CD4-positive, alpha-beta T cell treated with Interleukin-4 for 4 hours (primary cell): ENCODE results near the gene MYO1C.
"Not testable (repeated sequence)": the region's sequence is repeated elsewhere in the genome, so short reads cannot be mapped to it uniquely, and the experiment has no call there.

Experiments
- DNase-seq: peaks from one replicate; pipeline ENCODE4 v3.0.0-alpha.2; 2020

Gene MYO1C

DNA sequence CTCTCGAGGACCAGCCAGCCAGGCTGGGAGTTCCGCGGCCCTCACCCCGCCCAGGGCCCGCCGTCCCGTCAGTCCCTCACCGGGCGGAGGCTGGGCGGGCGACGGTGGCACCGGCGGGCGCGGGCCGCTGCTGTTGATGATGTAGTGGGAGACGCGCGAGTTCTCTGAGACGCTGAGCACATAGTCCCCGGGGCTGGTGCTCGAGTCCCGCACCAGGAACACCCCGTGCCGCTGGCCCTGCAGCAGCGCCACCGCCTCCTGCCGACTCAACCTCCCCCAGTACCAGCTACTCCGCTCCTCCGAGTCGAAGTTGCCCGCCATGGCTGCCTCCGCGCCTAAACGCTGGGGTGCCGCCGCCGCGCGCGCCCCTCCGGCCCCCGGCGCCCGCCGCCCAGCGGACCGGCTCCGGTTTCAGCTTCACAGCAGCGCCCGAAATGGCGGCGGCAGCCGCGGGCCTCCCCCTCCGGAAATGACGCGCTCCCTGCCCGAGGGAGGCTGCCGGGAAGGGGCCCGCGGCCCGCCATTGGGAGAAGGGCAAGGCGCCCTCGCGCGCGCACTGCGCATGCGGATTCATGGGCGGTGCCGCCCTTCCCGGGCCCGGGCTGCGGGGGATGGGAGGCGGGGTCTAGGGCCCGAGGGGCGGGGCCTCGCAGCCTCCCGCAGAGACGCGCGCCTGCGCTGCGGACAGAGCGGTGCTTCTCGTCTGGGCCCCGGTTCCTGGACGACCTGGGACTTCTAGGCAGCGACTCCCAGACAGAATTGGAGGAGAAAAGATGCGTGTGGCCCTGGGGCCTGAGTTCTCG lies 36.5 kb downstream of the MYO1C start, which contains the start of gene CRK:
CRK (minus strand) TSS at position 436 of the 803 bp plus-strand sequence; CDS start at position 321, 115 bp downstream.
- peak; percentile 95 for DNase-seq

GRCh38 chr17:1455291-1455796 lies 37.1 kb downstream of the MYO1C start:
- DNase-seq = peak; percentile 20

DNA sequence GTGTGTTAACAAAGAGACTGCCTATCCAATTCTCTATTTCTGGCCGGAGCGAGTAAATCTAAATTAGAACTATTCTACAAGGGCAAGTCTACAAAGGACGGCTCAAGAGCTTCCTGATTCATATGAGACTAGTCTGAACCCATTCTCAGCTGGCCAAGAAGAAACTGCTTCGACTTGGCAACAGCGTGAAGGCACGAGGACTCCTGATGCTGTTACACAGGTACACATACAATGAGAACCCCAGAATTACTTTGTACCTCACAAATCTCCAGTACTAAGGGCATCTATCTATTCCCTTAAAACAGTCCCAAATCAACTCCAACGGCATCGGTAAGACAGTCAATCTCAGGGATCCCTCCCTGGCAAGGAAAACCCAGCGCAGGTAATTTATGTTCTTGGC lies 37.9 kb downstream of the MYO1C start:
- no peak for DNase-seq

DNA sequence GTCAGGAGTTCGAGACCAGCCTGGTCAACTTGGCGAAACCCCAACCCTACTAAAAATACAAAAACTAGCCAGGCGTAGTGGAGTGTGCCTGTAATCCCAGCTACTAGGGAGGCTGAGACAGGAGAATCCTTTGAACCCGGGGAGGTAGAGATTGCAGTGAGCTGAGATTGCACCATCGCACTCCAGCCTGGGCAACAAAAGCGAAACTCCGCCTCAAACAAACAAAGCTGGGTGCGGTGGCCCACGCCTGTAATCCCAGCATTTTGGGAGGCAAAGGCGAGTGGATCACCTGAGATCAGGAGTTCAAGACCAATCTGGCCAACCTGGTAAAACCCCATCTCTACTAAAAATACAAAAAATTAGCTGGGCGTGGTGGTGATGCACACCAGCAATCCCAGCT lies 38.8 kb downstream of the MYO1C start:
- not testable (repeated sequence) for DNase-seq

GRCh38 chr17:1452836-1453235 lies 39.6 kb downstream of the MYO1C start:
- no peak for DNase-seq

DNA sequence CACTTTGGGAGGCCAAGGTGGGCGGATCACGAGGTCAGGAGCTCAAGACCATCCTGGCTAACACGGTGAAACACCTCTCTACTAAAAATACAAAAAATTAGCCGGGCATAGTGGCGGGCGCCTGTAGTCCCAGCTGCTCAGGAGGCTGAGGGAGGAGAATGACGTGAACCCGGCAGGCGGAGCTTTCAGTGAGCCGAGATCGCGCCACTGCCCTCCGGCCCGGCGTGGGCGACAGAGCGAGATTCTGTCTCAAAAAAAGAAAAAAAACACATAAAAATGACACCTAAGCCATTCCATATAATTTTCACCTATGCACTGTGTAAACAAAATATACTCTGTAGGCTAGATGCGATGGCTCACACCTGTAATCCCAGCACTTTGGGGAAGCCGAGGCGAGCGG lies 42.2 kb downstream of the MYO1C start:
- not testable (repeated sequence) for DNase-seq

DNA sequence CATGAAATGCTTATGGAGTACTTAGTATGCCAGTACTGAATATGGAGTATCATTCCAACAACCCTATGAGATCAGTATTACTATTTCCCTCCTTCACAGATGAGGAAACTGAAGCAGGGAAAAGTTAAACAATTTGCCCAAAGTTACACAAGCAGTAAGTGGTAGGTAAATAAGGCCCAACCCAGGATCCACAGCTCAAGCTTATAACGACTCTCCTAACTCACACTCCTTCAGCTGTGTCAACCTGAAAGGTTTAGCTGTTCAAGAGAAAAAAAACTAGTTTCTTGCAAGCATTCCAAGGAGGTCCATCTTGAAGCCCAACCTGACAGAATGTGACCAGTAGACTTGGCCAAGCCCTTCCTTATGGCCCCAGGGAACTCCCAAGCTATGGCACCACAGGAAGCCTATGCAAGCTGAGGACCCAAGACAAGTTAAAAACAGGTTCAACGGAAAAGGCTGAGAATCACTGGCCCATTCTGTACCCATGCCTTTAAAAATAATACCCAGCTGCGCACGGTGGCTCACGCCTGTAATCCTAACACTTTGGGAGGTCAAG lies 43.0 kb downstream of the MYO1C start:
- DNase-seq = no peak

DNA sequence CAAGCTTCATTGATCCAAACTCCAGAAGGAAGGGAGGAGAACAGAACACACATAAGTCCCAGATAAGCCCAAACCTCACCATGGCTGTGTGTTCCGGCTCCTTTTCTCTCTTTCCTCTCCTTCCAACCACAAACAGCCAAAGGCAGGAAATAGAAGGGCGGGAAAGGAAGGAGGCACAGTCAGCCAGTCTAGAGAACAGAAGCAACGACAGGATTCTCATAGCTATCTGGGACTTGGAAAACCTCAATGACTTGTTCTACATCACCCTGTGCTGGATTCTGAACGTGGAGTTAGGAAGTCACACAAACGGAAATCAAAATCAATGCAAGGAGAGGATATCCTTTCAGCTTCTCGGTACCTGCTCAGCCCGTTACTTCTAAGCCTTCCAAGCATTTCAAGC lies 45.4 kb downstream of the MYO1C start:
- DNase-seq = no peak

DNA sequence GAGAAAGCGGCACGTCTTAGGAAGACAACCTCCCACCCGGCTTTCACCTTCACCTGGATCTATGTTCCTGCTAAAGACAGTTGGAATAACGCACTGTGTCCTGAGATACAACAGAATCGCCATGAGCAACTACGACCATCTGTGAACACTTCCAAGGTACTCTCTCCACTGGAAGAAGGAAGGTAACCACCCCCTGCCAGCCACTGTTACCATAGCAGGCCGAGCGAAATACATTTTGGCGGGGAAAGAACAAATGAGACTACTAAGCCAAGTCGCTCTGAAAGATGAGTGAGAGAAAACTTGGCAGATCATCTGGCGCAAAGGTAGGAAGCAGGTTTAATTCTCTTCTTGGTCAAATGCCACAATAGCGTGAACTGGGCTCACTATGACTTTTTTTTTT lies 46.3 kb downstream of the MYO1C start:
- no peak for DNase-seq

DNA sequence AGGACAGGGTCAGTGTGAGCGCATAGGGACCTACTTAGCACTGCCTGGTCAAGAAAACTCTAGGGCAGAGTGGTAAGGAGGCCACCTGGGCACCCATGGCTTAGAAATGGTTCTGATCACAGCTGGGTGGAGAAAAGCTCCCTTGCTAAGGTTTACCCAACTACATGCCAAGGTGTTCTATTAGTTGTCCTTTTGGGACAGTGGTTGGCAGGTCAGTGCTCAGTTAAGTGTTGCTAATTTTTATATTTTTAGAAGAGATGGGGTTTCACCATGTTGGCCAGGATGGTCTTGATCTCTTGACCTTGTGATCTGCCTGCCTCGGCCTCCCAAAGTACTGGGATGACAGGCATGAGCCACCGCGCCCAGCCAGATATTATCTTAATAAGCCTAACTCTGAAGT lies 46.8 kb downstream of the MYO1C start:
- DNase-seq = not testable (repeated sequence)

GRCh38 chr17:1442721-1443120 lies 49.8 kb downstream of the MYO1C start:
- DNase-seq = not testable (repeated sequence)

GRCh38 chr17:1442187-1442586 lies 50.3 kb downstream of the MYO1C start:
- no peak for DNase-seq

DNA sequence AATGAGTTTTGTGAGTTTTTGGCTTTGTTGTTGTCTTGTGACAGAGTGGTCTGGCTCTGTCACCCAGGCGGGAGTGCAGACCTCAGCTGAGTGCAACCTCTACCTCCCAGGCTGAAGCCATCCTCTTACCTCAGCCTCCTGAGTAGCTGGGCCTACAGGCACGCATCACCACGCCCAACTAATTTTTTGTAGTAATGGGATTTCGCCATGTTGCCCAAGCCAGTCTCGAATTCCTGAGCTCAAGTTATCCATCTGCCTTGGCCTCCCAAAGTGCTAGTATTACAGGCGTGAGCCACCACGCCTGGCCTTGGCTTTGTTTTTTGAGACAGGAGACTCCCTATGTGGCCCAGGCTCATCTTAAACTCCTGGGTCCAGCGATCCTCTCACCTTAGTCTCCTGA lies 51.6 kb downstream of the MYO1C start:
- no peak for DNase-seq

DNA sequence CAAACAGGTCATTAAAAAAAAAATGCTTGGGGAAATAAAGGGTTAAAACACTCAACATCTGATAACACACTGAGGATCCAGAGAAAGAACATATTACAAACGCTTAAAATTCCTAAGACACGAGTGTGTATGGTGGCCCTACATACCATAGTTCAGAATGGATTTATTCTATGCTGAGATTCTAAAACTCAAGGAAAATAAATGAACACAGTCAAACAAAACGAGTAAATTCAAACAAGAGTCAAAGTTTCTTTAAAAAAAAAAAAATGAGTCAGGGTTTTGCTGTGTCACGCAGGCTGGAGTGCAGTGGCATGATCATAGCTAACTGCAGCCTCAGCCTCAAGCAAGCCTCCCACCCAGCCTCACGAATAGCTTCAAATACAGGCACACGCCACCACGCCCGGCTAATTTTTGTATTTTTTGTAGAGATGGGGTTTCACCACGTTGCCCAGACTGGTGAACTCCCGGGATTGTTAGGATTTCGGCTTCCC lies 53.8 kb downstream of the MYO1C start:
- no peak for DNase-seq

DNA sequence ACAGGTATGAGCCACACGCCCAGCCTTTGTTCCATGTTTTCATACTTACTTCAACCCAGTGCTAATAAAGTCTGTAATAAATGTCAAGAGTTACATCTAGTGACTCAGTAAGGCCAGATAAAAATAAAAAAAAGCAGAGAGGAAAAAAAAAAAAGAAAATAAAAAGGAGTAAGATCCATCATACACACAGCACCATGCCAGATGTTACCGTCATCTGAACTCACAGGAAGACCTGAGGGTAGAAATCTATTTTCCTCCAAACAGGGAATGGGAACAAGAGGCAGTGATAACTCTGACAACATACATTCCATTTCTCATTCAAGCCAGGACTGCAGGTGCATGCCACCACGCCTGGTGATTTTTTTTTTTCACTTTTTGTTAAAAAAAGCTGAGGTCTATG lies 57.2 kb downstream of the MYO1C start:
- no peak for DNase-seq

GRCh38 chr17:1434150-1434549 lies 58.3 kb downstream of the MYO1C start:
- DNase-seq = no peak

DNA sequence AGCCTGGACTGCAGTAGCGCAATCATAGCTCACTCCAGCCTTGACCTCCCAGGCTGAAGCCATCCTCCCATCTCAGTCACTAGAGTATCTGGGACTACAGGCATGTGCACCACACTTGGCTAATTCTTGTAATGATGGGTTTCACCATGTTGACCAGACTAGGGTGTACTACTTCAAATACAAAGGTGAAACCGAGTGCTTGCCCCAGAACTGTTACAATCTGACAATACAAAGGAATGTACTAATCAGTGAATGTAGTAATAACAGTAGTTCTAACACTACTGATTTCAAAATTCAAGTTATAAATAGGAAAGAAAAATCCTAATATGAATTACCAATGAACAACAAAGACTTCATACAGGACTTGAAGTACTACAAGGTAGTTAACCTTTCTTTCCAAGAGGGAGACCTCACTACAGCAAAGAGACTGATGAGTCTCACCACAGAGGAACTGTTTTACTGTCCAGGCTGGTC lies 60.8 kb downstream of the MYO1C start:
- no peak for DNase-seq

GRCh38 chr17:1423456-1424135 lies 68.9 kb downstream of the MYO1C start:
- no peak for DNase-seq

- no peak for DNase-seq
Observed at GRCh38 chr17:1422885-1423284, 69.6 kb downstream of the MYO1C start.

DNA sequence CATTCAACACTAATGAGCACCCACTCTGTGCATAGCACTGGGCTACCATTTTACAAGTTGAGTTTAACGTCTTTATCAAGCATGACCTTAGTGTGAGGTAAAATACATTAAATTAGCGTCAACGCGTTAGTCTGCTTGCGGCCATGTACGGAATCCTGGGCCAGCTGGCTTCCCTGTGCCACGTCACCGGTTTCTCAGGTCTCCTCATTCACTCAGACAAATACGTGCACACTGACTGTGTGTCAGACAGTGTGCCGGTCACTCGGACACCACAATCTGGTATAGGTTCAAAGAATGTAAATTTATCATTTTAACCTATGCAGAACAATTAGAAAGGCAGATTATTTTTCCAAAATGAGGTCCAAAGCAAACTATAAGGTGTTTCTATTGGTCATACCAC lies 71.0 kb downstream of the MYO1C start:
- no peak for DNase-seq

- DNase-seq = no peak
Observed at GRCh38 chr17:1420981-1421380, 71.5 kb downstream of the MYO1C start.

- no peak for DNase-seq
Observed at GRCh38 chr17:1420163-1420562, 72.3 kb downstream of the MYO1C start.

- not testable (repeated sequence) for DNase-seq
Observed at GRCh38 chr17:1418476-1418875, 74.0 kb downstream of the MYO1C start.

- DNase-seq = no peak
Observed at GRCh38 chr17:1416414-1416813, 76.1 kb downstream of the MYO1C start.
